ENCODE results near the gene ANKRD11. TPM values are rescaled to one million over a fixed set of nuclear protein-coding genes. Genes with fewer than 3 reads are reported as not detected.

Gene ANKRD11
- total RNA-seq, 2 donors from 2014 or later = 118 to 159 TPM

- Mint-ChIP-seq H3K36me3 (ENCODE audit: low read depth) (peaks cover 8% of the 10 kb centered on the region), H3K9me3 (no peaks in the 10 kb centered on the region), H3K4me3 (no peak overlapping the region), H3K27me3 (ENCODE audit: insufficient read depth) (no peaks in the 10 kb centered on the region), H3K27ac (peak overlapping the region; percentile 72), H3K4me1 (peaks cover 23% of the 10 kb centered on the region)
- no peak for DNase-seq
- Histone ChIP-seq H3K4me1 (ENCODE audit: control insufficient read depth, insufficient read depth, low read length) (no peaks in the 10 kb centered on the region), H3K27ac (ENCODE audit: low read depth, low read length) (no peak overlapping the region), H3K9me3 (ENCODE audit: control insufficient read depth, low read length) (no peaks in the 10 kb centered on the region), H3K4me3 (ENCODE audit: low read length) (no peak overlapping the region), H3K27me3 (ENCODE audit: control insufficient read depth, insufficient read depth, low read length, poor library complexity, severe bottlenecking) (no peaks in the 10 kb centered on the region), H3K36me3 (ENCODE audit: control insufficient read depth, insufficient read depth, low read length) (peaks cover 6% of the 10 kb centered on the region), H3K9ac (ENCODE audit: extremely low read depth, low read length, poor library complexity, severe bottlenecking) (no peak overlapping the region)
- no peak for TF ChIP-seq CTCF (conservative IDR thresholded peaks at IDR 0.05)
- WGBS, 2 experiments (ENCODE audit: insufficient coverage in 1 of 2, insufficient read length in 1 of 2) = 97% methylated on average over 12 of the region's 12 CpGs
These were observed 119.0 kb downstream of the ANKRD11 start for GRCh38 chr16:89371386-89371785.

- H3K36me3 ChIP-seq (ENCODE audit: control insufficient read depth, insufficient read depth, low read length) = peaks cover 13% of the 10 kb centered on the region
- no peak for DNase-seq
- TF ChIP-seq CTCF (conservative IDR thresholded peaks at IDR 0.05) = no peak
- H3K9me3 ChIP-seq (ENCODE audit: control insufficient read depth, low read length) = no peaks in the 10 kb centered on the region
- no peak overlapping the region for H3K27ac ChIP-seq (ENCODE audit: low read depth, low read length)
- Mint-ChIP-seq H3K4me3 (no peak overlapping the region), H3K4me1 (peaks cover 22% of the 10 kb centered on the region), H3K27ac (no peak overlapping the region), H3K9me3 (no peaks in the 10 kb centered on the region), H3K27me3 (ENCODE audit: insufficient read depth) (no peaks in the 10 kb centered on the region), H3K36me3 (ENCODE audit: low read depth) (peaks cover 5% of the 10 kb centered on the region)
- H3K27me3 ChIP-seq (ENCODE audit: control insufficient read depth, insufficient read depth, low read length, poor library complexity, severe bottlenecking) = no peaks in the 10 kb centered on the region
- H3K4me3 ChIP-seq (ENCODE audit: low read length) = no peak overlapping the region
- WGBS, 2 experiments (ENCODE audit: insufficient coverage in 1 of 2, insufficient read length in 1 of 2) = 93 to 96% methylated on average over 8 to 15 of the region's 15 CpGs
- peaks cover under 1% of the 10 kb centered on the region for H3K4me1 ChIP-seq (ENCODE audit: control insufficient read depth, insufficient read depth, low read length)
- H3K9ac ChIP-seq (ENCODE audit: extremely low read depth, low read length, poor library complexity, severe bottlenecking) = no peak overlapping the region
These were observed 119.8 kb downstream of the ANKRD11 start for GRCh38 chr16:89370601-89371000.

GRCh38 chr16:89370081-89370511 lies 120.3 kb downstream of the ANKRD11 start:
- Mint-ChIP-seq H3K9me3 (no peaks in the 10 kb centered on the region), H3K36me3 (ENCODE audit: low read depth) (peaks cover 5% of the 10 kb centered on the region), H3K4me1 (peaks cover 27% of the 10 kb centered on the region), H3K4me3 (no peak overlapping the region), H3K27me3 (ENCODE audit: insufficient read depth) (no peaks in the 10 kb centered on the region), H3K27ac (no peak overlapping the region)
- Histone ChIP-seq H3K9ac (ENCODE audit: extremely low read depth, low read length, poor library complexity, severe bottlenecking) (no peak overlapping the region), H3K9me3 (ENCODE audit: control insufficient read depth, low read length) (no peaks in the 10 kb centered on the region), H3K27me3 (ENCODE audit: control insufficient read depth, insufficient read depth, low read length, poor library complexity, severe bottlenecking) (no peaks in the 10 kb centered on the region), H3K4me1 (ENCODE audit: control insufficient read depth, insufficient read depth, low read length) (peaks cover 5% of the 10 kb centered on the region), H3K27ac (ENCODE audit: low read depth, low read length) (peak overlapping the region; percentile 12), H3K36me3 (ENCODE audit: control insufficient read depth, insufficient read depth, low read length) (peaks cover 13% of the 10 kb centered on the region), H3K4me3 (ENCODE audit: low read length) (no peak overlapping the region)
- TF ChIP-seq CTCF (conservative IDR thresholded peaks at IDR 0.05) = no peak
- DNase-seq = no peak
- 84 to 94% methylated on average over 3 to 5 of the region's 5 CpGs for WGBS, 2 experiments (ENCODE audit: insufficient coverage in 1 of 2, insufficient read length in 1 of 2)

Measured in endodermal cell (in vitro differentiated cells).